HL-60 (cell line): Measurements from ENCODE around the gene PROB1.

Experiments used
- DNase-seq, 2 experiments: peaks; one replicate each; pipeline ENCODE4 v3.0.0-alpha.2; 2010 to 2020; ENCODE audit warnings: low read depth in 1 of 2, low spot score in 1 of 2
- H3K27ac ChIP-seq: fragments of 250-450 bp; sonication (Bioruptor Pico); replicated peaks from 2 replicates; pipeline ENCODE4 v1.5.1; 2020; ENCODE audit warnings: mild to moderate bottlenecking, moderate library complexity
- H3K27me3 ChIP-seq: fragments of 250-450 bp; sonication (Bioruptor Pico); 2 replicates; pipeline ENCODE4 v1.5.1; 2021; ENCODE audit warnings: mild to moderate bottlenecking, moderate library complexity; ENCODE audit not compliant: insufficient read depth, poor library complexity, severe bottlenecking
- H3K4me3 ChIP-seq: replicated peaks from 2 replicates; pipeline ENCODE4 v1.5.1; 2011; ENCODE audit warnings: mild to moderate bottlenecking, control low read depth, low read length; ENCODE audit not compliant: insufficient read depth
- GABPA ChIP-seq: IDR thresholded peaks from 2 replicates; pipeline ENCODE4 v1.6.1; 2012; ENCODE audit warnings: low read depth
- POLR2AphosphoS5 ChIP-seq: IDR thresholded peaks from 2 replicates; pipeline ENCODE4 v1.6.1; 2012; ENCODE audit warnings: low read depth
- SPI1 ChIP-seq: IDR thresholded peaks from 2 replicates; pipeline ENCODE4 v1.6.1; 2012; ENCODE audit warnings: low read depth, mild to moderate bottlenecking, borderline replicate concordance
- TF ChIP-seq, protein P1 (sequence below): IDR thresholded peaks from one replicate; pipeline ENCODE4 v1.5.1; 2011; ENCODE audit warnings: low read length, control low read depth, inconsistent platforms; ENCODE audit not compliant: insufficient read depth
- TF ChIP-seq, protein P2 (sequence below): IDR thresholded peaks from 2 replicates; pipeline ENCODE4 v1.6.1; 2012; ENCODE audit warnings: low read depth; ENCODE audit not compliant: insufficient replicate concordance

PROB1 gene

DNA sequence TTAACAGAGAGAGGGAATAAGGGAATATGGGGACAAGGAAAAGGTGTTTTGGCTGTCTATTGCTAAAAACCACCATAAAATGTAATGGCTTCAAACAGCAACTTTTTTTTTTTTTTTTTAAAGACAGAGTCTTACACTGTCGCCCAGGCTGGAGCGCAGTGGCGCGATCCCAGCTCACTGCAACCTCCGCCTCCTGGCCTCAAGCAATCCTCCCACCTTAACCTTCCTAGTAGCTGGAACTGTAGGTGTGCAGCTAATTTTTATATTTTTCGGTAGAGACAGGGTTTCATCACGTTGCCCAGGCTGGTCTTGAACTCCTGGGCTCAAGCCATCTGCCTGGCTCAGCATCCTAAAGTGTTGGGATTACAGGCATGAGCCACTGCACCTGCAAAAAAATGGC, 13.3 kb upstream of the PROB1 start:
- Histone ChIP-seq H3K4me3 (no peak overlapping the region), H3K27ac (no peak overlapping the region), H3K27me3 (no peaks in the 10 kb centered on the region)
- no peak for DNase-seq
- TF ChIP-seq POLR2AphosphoS5 (no peak), GABPA (no peak), SPI1 (no peak)
- TF ChIP-seq, protein P1, sequence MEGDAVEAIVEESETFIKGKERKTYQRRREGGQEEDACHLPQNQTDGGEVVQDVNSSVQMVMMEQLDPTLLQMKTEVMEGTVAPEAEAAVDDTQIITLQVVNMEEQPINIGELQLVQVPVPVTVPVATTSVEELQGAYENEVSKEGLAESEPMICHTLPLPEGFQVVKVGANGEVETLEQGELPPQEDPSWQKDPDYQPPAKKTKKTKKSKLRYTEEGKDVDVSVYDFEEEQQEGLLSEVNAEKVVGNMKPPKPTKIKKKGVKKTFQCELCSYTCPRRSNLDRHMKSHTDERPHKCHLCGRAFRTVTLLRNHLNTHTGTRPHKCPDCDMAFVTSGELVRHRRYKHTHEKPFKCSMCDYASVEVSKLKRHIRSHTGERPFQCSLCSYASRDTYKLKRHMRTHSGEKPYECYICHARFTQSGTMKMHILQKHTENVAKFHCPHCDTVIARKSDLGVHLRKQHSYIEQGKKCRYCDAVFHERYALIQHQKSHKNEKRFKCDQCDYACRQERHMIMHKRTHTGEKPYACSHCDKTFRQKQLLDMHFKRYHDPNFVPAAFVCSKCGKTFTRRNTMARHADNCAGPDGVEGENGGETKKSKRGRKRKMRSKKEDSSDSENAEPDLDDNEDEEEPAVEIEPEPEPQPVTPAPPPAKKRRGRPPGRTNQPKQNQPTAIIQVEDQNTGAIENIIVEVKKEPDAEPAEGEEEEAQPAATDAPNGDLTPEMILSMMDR, result no peak
- TF ChIP-seq, protein P2, sequence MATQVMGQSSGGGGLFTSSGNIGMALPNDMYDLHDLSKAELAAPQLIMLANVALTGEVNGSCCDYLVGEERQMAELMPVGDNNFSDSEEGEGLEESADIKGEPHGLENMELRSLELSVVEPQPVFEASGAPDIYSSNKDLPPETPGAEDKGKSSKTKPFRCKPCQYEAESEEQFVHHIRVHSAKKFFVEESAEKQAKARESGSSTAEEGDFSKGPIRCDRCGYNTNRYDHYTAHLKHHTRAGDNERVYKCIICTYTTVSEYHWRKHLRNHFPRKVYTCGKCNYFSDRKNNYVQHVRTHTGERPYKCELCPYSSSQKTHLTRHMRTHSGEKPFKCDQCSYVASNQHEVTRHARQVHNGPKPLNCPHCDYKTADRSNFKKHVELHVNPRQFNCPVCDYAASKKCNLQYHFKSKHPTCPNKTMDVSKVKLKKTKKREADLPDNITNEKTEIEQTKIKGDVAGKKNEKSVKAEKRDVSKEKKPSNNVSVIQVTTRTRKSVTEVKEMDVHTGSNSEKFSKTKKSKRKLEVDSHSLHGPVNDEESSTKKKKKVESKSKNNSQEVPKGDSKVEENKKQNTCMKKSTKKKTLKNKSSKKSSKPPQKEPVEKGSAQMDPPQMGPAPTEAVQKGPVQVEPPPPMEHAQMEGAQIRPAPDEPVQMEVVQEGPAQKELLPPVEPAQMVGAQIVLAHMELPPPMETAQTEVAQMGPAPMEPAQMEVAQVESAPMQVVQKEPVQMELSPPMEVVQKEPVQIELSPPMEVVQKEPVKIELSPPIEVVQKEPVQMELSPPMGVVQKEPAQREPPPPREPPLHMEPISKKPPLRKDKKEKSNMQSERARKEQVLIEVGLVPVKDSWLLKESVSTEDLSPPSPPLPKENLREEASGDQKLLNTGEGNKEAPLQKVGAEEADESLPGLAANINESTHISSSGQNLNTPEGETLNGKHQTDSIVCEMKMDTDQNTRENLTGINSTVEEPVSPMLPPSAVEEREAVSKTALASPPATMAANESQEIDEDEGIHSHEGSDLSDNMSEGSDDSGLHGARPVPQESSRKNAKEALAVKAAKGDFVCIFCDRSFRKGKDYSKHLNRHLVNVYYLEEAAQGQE, result no peak

DNA sequence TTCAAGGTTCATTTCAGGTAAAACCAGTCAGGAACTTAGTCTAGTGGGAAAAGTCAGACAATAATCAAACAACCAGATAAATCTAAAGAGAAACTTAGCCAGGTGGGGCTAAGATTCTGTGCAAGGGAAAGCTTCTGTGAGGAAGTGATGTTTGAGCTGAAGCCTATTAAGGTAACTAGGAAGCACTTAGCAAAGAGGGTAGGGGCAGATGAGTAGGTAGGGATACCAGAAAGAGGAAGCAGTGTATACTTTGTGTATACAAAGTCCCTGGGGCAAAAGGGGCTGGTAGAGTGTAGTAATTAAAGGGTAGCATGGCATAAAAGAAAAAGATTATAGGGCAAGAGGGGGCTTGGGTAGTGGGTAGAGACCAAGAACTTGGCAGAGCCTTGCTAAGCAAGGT, 12.6 kb upstream of the PROB1 start:
- peak in 1 of 2 experiments; percentile 21 for DNase-seq
- Histone ChIP-seq H3K27me3 (no peaks in the 10 kb centered on the region), H3K4me3 (no peak overlapping the region), H3K27ac (no peak overlapping the region)
- TF ChIP-seq, protein P2, result no peak
- TF ChIP-seq POLR2AphosphoS5 (no peak), GABPA (no peak), SPI1 (peak; percentile 55; the same call in 1 of the 2 replicates)
- TF ChIP-seq, protein P1, result no peak

DNA sequence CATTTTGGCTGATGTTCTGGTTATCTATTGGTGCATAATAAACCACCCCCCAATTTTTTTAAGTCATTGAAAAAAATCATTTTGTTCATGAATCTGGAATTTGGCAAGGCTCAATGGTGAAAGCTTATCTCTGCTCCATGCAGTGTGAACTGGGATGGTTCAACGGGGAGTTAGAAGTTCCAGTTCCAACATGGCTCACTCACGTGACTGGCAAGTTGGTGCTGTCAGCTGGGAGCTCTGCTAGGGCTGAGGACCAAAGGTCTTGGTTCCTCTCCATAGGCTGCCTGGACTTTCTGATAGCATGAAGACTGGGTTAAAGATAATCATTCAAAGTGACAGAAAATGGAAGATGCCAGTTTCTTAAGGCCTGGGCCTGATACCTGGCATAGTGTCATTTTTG, 12.1 kb upstream of the PROB1 start:
- Histone ChIP-seq H3K4me3 (no peak overlapping the region), H3K27ac (no peak overlapping the region), H3K27me3 (no peaks in the 10 kb centered on the region)
- TF ChIP-seq, protein P2, result no peak
- no peak for DNase-seq

DNA sequence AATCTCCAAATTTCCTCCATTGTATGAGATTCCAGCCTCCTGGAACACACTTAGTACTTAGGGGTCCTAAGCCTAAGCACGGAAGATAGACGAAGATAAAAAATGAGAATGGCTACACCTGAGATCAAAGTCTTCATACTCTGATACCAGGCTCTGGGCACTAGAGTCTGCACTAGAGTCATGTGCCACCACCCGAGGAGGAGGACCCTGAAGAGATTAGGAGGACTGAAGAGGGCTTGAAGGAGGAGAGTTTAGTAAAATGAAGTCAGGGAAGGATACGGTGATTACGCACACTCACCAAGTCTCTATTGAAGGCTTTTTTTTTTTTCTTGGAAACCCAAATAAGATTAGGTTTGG, 9.6 kb upstream of the PROB1 start:
- TF ChIP-seq, protein P1, result no peak
- TF ChIP-seq GABPA (no peak), POLR2AphosphoS5 (no peak), SPI1 (no peak)
- TF ChIP-seq, protein P2, result no peak
- Histone ChIP-seq H3K4me3 (no peak overlapping the region), H3K27ac (peak overlapping the region; percentile 64), H3K27me3 (no peaks in the 10 kb centered on the region)
- DNase-seq, result no peak
